ENCODE measurements around the gene TMPO.
A peak's percentile ranks its signal among the peaks of the same experiment; 100 is the strongest.

TMPO gene

DNA sequence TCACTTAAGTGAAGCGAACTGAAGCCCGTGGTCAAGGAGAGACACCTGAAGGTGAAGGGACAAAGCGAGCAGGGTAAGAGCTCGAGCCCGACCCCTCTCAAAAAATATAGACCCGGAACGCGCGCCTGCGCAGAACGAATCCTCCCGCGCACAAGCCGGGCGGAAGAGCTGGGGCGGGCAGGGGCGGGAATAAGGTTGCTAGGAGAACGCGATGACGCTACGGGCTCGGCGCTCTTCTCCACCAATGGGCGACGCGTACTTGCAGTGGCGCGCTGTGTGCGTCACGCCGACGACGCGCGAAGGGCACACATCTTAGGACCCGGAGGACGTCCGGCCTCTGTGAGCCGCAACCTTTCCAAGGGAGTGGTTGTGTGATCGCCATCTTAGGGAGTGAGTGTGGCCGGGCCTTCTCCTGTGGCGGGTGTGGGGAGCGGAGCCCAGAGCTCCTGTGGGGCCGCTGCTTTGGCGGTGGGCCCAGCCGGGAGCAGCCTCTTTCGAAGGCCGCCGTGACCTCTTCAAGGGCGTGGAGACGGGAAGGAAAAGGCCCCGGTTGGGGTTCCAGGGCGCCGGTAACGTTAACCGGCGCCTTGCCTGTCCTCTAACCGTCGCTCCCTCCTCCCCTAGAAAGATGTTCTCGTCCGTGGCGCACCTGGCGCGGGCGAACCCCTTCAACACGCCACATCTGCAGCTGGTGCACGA lies 78.1 kb downstream of the TMPO start, which contains the start of gene SLC25A3 (continued):
- TF ChIP-seq HOXC10 (CRISPR knock-in tag; IDR thresholded peaks at IDR 0.05) (no peak), MYNN (tag by site-specific recombination; IDR thresholded peaks at IDR 0.05; ENCODE audit: borderline replicate concordance) (no peak), GLIS2 (tag by site-specific recombination; IDR thresholded peaks at IDR 0.05) (no peak), ZNF776 (tag by site-specific recombination; IDR thresholded peaks at IDR 0.05; ENCODE audit: borderline replicate concordance) (no peak), ZNF560 (tag by site-specific recombination; IDR thresholded peaks at IDR 0.05; ENCODE audit: borderline replicate concordance) (no peak), ZBTB1 (tag by site-specific recombination; IDR thresholded peaks at IDR 0.05) (no peak), ZNF114 (tag by site-specific recombination; IDR thresholded peaks at IDR 0.05) (no peak), KLF10 (tag by site-specific recombination; IDR thresholded peaks at IDR 0.05) (0 out of 2 replicates have a peak, but pooled peaks have one; percentile 25), ZNF416 (tag by site-specific recombination; IDR thresholded peaks at IDR 0.05) (no peak), REPIN1 (tag by site-specific recombination; IDR thresholded peaks at IDR 0.05; ENCODE audit: low read depth) (no peak), ZNF600 (tag by site-specific recombination; IDR thresholded peaks at IDR 0.05) (no peak), ZNF621 (tag by site-specific recombination; IDR thresholded peaks at IDR 0.05) (no peak), ZNF37A (tag by site-specific recombination; IDR thresholded peaks at IDR 0.05) (no peak), ZFP69B (tag by site-specific recombination; IDR thresholded peaks at IDR 0.05) (peak; percentile 61), ZNF660 (tag by site-specific recombination; IDR thresholded peaks at IDR 0.05) (peak; percentile 38), WT1 (tag by site-specific recombination; IDR thresholded peaks at IDR 0.05) (peak; percentile 41; the same call in 1 of the 2 replicates), ZNF341 (tag by site-specific recombination; IDR thresholded peaks at IDR 0.05; ENCODE audit: low read depth) (peak; percentile 77), ZNF837 (tag by site-specific recombination; IDR thresholded peaks at IDR 0.05) (no peak), ZNF624 (tag by site-specific recombination; IDR thresholded peaks at IDR 0.05) (no peak), ZNF843 (tag by site-specific recombination; IDR thresholded peaks at IDR 0.05) (no peak), ZNF664 (tag by site-specific recombination; IDR thresholded peaks at IDR 0.05) (no peak), ZNF548 (tag by site-specific recombination; IDR thresholded peaks at IDR 0.05) (no peak), HOXA7 (CRISPR knock-in tag; IDR thresholded peaks at IDR 0.05; ENCODE audit: borderline replicate concordance) (no peak), ZNF223 (tag by site-specific recombination; IDR thresholded peaks at IDR 0.05) (no peak), ZNF169 (tag by site-specific recombination; IDR thresholded peaks at IDR 0.05) (no peak), ZNF140 (tag by site-specific recombination; IDR thresholded peaks at IDR 0.05) (no peak)
- TF ChIP-seq, protein P1, sequence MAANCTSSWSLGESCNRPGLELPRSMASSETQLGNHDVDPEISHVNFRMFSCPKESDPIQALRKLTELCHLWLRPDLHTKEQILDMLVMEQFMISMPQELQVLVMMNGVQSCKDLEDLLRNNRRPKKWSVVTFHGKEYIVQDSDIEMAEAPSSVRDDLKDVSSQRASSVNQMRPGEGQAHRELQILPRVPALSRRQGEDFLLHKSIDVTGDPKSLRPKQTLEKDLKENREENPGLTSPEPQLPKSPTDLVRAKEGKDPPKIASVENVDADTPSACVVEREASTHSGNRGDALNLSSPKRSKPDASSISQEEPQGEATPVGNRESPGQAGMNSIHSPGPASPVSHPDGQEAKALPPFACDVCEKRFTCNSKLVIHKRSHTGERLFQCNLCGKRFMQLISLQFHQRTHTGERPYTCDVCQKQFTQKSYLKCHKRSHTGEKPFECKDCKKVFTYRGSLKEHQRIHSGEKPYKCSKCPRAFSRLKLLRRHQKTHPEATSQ (tag by site-specific recombination; IDR thresholded peaks at IDR 0.05): no peak
- TF ChIP-seq, protein P2, sequence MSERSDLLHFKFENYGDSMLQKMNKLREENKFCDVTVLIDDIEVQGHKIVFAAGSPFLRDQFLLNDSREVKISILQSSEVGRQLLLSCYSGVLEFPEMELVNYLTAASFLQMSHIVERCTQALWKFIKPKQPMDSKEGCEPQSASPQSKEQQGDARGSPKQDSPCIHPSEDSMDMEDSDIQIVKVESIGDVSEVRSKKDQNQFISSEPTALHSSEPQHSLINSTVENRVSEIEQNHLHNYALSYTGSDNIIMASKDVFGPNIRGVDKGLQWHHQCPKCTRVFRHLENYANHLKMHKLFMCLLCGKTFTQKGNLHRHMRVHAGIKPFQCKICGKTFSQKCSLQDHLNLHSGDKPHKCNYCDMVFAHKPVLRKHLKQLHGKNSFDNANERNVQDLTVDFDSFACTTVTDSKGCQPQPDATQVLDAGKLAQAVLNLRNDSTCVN (tag by site-specific recombination; optimal IDR thresholded peaks at IDR 0.05): peak; percentile 83
- TF ChIP-seq, protein P3, sequence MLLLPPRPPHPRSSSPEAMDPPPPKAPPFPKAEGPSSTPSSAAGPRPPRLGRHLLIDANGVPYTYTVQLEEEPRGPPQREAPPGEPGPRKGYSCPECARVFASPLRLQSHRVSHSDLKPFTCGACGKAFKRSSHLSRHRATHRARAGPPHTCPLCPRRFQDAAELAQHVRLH (tag by site-specific recombination; IDR thresholded peaks at IDR 0.05): peak; percentile 74
- TF ChIP-seq, protein P4, sequence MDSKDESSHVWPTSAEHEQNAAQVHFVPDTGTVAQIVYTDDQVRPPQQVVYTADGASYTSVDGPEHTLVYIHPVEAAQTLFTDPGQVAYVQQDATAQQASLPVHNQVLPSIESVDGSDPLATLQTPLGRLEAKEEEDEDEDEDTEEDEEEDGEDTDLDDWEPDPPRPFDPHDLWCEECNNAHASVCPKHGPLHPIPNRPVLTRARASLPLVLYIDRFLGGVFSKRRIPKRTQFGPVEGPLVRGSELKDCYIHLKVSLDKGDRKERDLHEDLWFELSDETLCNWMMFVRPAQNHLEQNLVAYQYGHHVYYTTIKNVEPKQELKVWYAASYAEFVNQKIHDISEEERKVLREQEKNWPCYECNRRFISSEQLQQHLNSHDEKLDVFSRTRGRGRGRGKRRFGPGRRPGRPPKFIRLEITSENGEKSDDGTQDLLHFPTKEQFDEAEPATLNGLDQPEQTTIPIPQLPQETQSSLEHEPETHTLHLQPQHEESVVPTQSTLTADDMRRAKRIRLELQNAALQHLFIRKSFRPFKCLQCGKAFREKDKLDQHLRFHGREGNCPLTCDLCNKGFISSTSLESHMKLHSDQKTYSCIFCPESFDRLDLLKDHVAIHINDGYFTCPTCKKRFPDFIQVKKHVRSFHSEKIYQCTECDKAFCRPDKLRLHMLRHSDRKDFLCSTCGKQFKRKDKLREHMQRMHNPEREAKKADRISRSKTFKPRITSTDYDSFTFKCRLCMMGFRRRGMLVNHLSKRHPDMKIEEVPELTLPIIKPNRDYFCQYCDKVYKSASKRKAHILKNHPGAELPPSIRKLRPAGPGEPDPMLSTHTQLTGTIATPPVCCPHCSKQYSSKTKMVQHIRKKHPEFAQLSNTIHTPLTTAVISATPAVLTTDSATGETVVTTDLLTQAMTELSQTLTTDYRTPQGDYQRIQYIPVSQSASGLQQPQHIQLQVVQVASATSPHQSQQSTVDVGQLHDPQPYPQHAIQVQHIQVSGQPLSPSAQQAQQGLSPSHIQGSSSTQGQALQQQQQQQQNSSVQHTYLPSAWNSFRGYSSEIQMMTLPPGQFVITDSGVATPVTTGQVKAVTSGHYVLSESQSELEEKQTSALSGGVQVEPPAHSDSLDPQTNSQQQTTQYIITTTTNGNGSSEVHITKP (tag by site-specific recombination; IDR thresholded peaks at IDR 0.05): peak; percentile 65
- TF ChIP-seq, protein P5, sequence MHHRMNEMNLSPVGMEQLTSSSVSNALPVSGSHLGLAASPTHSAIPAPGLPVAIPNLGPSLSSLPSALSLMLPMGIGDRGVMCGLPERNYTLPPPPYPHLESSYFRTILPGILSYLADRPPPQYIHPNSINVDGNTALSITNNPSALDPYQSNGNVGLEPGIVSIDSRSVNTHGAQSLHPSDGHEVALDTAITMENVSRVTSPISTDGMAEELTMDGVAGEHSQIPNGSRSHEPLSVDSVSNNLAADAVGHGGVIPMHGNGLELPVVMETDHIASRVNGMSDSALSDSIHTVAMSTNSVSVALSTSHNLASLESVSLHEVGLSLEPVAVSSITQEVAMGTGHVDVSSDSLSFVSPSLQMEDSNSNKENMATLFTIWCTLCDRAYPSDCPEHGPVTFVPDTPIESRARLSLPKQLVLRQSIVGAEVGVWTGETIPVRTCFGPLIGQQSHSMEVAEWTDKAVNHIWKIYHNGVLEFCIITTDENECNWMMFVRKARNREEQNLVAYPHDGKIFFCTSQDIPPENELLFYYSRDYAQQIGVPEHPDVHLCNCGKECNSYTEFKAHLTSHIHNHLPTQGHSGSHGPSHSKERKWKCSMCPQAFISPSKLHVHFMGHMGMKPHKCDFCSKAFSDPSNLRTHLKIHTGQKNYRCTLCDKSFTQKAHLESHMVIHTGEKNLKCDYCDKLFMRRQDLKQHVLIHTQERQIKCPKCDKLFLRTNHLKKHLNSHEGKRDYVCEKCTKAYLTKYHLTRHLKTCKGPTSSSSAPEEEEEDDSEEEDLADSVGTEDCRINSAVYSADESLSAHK (tag by site-specific recombination; IDR thresholded peaks at IDR 0.05): no peak
- TF ChIP-seq, protein P6, sequence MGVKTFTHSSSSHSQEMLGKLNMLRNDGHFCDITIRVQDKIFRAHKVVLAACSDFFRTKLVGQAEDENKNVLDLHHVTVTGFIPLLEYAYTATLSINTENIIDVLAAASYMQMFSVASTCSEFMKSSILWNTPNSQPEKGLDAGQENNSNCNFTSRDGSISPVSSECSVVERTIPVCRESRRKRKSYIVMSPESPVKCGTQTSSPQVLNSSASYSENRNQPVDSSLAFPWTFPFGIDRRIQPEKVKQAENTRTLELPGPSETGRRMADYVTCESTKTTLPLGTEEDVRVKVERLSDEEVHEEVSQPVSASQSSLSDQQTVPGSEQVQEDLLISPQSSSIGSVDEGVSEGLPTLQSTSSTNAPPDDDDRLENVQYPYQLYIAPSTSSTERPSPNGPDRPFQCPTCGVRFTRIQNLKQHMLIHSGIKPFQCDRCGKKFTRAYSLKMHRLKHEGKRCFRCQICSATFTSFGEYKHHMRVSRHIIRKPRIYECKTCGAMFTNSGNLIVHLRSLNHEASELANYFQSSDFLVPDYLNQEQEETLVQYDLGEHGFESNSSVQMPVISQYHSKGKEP (tag by site-specific recombination; IDR thresholded peaks at IDR 0.05): no peak
